GM18909 (cell line): Measurements from ENCODE around the gene SEPHS2.
A peak's percentile ranks its signal among the peaks of the same experiment; 100 is the strongest.
"Not testable (repeated sequence)": the region's sequence is repeated elsewhere in the genome, so short reads cannot be mapped to it uniquely, and the experiment has no call there.

ENCODE experiments used
- ATAC-seq: cut with Tn5 transposase; IDR thresholded peaks from one replicate; pipeline ENCODE4 v1.9.1; 2021; ENCODE audit warnings: mild to moderate bottlenecking; ENCODE audit not compliant: unreplicated experiment, poor library complexity

Gene SEPHS2, protein sequence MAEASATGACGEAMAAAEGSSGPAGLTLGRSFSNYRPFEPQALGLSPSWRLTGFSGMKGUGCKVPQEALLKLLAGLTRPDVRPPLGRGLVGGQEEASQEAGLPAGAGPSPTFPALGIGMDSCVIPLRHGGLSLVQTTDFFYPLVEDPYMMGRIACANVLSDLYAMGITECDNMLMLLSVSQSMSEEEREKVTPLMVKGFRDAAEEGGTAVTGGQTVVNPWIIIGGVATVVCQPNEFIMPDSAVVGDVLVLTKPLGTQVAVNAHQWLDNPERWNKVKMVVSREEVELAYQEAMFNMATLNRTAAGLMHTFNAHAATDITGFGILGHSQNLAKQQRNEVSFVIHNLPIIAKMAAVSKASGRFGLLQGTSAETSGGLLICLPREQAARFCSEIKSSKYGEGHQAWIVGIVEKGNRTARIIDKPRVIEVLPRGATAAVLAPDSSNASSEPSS

DNA sequence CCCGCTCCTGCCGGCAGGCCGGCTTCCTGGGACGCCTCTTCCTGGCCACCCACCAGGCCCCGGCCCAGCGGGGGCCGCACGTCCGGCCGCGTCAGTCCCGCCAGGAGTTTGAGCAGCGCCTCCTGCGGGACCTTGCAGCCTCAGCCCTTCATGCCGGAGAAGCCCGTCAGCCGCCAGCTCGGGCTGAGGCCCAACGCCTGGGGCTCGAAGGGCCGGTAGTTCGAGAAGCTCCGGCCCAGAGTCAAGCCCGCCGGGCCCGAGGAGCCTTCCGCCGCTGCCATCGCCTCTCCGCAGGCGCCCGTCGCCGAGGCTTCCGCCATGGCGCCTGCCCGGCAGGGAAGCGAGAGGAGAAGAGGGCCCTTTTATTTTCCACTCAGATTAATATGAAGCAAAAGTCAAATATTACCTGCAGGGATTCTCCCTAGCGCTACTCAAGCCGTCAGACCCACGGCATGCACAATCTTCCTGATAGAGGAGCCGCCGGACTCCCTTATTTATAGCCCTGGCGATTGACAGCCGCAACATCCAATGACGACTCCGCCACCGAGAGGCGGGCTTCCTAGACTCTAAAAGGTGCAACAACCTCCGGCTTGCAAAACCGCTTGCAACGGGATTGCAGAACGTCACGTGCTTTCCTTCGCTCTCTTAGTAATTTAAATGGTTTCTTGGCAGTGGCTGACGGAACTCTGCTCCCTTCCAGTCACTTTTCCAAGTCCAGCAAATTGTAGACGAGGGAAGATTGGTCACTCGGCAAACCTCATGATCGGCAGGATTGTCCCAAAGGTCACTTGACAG is at the start of gene SEPHS2:
SEPHS2 (minus strand) TSS at position 467 of the 795 bp plus-strand sequence; CDS start at position 320, 147 bp downstream.
- peak; percentile 81 for ATAC-seq

DNA sequence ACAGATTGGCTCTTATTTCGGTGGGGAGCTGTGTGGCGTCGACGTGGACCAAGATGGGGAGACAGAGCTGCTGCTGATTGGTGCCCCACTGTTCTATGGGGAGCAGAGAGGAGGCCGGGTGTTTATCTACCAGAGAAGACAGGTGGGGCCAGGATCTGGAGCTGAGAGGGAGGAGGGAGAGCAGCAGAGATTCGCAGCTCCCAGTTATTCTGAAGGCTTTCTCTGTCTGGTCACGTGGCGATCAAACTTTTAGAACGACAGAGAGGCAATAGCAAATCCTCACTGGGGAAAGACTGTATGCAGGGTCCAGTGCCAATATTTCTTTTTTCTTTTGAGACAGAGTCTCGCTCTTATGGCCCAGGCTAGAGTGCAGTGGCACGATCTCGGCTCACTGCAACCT is 49.0 kb upstream of the SEPHS2 start:
- no peak for ATAC-seq

DNA sequence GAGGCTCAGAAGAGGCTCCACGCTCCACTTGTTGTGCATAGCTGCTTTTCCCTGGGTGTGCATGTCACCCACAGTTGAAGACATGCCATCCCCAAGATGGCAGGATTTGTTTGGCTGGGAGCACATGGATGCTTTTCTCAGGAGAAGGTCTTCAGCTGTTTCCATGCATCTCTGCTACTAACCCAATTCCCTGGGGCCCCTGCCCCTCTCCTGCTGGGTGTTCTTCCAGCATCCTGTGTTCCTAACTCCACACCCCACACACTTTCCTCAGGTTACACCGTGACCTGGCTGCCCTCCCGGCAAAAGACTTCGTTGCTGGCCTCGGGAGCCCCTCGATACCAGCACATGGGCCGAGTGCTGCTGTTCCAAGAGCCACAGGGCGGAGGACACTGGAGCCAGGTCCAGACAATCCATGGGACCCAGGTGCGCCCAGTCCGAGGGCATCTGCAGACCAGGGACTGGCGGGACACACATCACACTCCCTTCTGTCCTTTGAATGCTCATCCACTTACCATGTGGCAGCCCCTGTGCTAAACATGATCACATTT is 48.3 kb upstream of the SEPHS2 start:
- no peak for ATAC-seq

DNA sequence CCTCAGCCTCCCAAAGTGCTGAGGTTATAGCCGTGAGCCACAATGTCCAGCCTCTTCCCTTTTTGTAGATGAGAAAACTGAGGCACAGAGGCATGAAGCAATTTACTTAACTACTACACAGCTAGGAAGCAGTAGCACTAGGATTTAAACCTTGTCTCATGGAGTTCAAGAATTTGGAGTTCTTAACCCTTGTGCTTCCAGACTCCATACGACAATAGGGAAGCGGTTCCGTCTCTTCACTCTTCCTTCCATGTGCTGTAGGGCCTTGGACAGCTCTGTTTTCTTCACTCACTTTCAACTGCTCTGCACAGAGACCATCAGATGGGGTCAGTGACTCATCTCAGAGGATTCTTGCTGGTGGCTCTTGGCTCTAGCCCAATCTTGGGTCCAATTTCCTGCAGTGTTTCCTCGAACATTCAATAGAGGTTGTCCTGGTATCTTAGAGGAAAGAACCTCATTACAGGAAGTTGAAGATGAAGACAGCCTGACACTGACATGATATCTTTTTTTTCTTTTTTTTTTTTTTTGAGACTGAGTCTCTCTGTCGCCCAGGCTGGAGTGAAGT is 46.2 kb upstream of the SEPHS2 start:
- ATAC-seq: no peak

DNA sequence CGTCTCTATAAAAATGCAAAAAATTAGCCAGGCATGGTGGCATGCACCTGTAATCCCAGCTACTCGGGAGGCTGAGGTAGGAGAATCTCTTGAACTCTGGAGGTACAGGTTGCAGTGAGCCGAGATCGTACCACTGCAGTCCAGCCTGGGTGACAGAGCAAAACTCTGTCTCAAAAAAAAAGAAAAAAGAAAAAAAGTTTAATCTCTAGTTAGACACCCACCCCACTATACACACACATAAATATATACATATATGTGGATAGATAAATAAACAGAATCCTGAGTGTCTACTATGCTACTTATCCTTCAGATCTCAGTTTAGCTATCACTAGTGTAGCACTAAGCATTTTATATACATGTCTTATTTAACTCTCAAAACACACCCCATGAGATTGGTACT is 45.6 kb upstream of the SEPHS2 start:
- ATAC-seq: no peak

DNA sequence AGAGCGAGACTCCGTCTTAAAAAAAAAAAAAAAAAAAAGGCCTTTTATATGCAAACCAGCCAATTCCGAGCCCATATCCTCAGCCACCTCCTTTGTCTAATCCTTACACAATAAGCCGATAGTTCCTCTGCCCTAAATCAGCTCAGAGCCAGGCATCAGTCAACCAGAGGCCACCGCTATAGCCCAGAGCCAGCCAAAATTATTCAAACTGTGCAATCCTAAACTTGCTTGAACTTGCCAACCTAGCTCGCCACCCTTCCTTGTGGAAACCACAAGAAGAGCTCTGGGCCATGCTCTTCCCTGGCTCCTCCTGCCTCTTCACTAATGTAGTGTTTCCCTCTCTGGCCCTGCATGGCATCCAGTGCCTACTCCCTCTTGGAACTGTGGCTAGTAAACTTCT is 44.5 kb upstream of the SEPHS2 start:
- no peak for ATAC-seq

DNA sequence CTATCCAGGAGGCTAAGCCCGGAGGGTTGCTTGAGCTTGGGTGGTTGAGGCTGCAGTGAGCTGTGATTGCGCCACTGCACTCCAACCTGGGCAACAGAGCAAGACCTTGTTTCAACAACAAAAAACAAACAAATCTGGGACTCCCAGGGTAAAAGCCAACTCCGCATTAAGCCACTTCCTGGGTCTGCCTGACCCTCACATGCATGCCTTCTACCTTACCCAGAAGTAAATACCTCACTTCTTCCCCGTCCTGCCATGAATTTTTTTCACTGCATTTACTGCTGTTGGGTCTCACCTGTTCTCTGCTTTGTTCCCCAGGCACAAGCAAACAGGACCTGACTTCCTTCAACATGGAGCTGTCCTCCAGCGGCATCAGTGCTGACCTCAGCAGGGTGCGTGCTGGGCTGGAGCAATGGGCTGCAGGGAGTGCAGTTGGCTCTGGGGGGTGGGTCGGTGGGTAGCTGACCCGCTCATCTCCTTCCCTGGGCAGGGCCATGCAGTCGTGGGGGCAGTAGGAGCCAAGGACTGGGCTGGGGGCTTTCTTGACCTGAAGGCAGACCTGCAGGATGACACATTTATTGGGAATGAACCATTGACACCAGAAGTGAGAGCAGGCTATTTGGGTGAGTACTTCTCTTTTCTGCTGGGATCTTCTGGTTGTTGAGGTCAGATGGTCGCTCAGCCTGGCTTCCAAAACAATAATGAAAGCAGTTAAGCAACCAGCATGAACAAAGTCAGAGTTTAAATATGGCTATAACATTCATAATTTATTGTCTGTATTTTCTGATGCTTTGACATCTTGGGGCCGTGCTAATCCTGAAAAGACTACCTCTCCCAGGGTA is 43.3 kb upstream of the SEPHS2 start:
- no peak for ATAC-seq

DNA sequence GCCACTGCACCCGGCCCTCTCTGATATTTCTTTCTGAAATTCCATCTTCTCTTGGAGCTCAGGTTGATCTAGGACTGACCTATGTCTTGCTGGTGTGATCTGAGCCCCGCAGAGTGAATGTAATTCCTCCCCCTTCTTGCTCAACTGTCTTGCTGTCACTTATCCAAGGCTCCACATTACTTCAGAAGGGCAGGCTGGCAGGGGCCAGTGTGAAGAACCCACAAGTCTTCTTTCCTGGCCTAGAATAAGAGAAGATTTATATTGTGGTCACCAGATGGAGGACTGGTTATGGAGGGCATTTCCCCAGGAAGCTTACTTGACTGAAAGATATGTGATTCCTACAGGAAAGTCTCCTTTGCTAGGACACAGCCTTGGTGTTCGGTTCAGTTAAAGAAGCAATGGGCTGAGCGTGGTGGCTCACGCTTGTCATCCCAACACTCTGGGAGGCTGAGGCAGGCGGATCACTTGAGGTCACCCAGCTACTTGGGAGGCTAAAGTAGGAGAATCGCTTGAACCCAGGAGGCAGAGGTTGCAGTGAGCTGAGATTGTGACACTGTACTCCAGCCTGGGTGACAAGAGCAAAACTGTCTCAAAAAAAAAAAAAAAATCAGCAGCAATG is 40.3 kb upstream of the SEPHS2 start:
- no peak for ATAC-seq

DNA sequence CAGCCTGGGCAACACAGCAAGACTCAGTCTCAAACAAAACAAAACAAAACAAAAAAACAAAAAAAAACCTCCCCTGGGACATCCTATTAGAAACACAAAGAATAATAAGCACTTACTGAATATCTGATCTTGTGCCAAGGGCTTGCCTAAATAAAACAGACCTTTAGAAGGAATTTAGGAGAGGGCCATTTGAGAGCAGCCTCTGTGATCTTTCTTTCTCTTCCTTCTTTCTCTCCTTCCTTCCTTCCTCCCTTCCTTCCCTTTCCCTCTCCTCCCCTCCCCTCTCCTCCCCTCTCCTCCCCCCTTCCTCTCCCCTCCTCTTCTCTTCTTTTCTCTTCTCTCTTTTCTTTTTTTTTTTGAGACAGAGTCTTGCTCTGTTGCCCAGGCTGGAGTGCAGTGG is 39.2 kb upstream of the SEPHS2 start:
- no peak for ATAC-seq

DNA sequence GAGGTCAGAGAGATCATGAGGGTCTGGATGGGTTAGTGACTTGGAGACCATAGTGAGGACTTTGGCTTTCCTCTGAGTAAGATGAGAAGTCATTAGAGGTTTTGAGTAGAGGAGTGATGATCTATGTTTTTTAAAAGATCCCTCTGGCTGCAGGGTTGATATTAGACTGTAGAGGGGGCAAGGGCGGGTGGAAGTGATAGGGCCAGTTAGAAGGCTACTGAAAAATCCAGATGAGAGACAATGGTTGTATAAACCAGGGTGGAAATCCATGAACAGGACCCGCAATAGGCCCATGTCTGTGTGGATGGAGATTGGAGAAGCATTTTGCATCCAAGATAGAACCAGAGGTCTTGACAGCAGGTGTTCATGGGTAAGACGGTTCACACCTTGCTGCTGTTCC is 36.7 kb upstream of the SEPHS2 start:
- ATAC-seq: no peak

DNA sequence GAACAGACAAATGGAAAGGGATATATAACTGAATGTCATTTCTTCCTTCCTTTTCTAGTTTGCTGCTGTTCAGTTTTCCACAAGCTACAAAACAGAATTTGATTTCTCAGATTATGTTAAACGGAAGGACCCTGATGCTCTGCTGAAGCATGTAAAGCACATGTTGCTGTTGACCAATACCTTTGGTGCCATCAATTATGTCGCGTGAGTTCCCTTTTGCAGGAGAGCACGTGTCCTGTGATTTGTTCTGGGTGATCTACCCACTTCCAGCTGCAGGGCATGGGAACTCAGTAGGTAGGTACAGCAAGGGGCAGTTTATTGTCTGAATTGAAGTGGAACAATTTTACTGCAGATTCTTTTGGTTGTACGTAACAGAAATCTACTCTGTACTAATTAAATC is 35.7 kb upstream of the SEPHS2 start:
- ATAC-seq: no peak

DNA sequence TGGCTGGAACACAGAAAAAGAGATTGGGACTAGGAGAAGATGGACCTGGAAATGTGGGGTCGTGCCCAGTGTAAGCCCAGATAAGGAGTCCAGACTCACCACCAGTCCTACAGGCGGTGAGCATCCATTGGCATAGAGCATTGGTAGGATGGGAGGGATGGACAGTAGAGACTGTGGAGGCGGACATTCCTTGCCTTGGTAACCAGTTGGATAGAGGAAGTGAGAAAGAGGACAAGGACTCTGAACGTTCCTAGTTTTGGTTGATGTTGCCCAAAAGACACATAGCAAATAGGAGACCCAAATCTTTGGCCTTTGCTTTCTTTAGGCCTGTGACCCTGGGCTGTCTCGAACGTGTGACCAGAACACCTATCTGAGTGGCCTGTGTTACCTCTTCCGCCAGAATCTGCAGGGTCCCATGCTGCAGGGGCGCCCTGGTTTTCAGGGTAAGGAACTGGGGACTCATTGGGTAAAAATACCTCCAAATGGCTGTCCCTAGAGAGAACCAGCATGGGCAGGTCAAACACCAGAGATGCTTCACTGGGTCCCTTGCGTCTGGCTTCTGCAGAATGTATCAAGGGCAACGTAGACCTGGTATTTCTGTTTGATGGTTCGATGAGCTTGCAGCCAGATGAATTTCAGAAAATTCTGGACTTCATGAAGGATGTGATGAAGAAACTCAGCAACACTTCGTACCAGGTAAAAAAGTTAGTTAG is 33.2 kb upstream of the SEPHS2 start:
- no peak for ATAC-seq

DNA sequence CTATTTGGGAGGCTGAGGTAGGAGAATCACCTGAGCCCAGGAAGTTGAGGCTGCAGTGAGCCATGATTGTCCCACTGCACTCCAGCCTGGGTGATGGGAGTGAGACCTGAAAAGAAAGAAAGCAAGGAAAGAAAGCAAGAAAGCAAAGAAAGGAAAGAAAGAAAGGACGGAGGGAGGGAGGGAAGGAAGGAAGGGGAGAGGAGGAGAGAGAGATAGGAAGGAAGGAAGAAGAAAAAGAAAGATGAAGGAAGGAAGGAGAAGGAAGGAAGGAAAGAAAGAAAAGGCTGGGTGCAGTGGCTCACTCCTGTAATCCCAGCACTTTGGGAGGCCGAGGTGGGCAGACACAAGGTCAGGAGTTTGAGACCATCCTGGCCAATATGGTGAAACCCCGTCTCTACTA is 32.1 kb upstream of the SEPHS2 start:
- not testable (repeated sequence) for ATAC-seq

DNA sequence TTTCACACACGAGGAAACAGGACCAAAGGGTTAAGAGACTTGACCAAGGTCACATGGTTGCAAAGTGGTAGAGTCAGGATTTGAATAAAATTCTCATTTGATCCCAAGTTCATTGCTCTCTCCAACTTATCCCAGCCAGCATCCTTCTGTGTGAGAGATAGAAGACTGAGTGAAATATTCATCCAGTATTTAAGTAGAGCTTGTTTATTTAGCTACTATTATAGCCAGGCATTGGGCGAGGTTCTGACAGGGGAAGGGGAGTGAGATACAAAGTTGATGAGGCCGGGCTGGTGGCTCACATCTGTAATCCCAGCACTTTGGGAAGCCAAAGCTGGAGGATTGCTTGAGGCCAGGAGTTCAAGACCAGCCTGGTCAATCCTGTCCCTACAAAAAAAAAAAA is 31.3 kb upstream of the SEPHS2 start:
- no peak for ATAC-seq

DNA sequence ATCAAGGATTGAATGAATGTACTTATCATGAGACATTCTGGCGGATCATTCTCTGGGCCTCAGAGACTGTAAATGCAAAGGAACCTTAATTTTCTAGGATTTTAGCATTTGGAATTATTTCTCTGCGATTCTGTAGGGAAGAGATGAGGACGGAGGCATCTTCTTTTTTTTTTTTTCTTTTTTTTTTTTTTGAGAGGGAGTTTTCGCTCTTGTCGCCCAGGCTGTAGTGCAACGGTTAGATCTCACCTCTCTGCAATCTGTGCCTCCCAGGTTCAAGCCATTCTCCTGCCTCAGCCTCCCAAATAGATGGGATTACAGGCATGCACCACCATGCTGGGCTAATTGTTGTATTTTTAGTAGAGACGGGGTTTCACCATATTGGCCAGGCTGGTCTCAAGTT is 29.0 kb upstream of the SEPHS2 start:
- ATAC-seq: no peak

DNA sequence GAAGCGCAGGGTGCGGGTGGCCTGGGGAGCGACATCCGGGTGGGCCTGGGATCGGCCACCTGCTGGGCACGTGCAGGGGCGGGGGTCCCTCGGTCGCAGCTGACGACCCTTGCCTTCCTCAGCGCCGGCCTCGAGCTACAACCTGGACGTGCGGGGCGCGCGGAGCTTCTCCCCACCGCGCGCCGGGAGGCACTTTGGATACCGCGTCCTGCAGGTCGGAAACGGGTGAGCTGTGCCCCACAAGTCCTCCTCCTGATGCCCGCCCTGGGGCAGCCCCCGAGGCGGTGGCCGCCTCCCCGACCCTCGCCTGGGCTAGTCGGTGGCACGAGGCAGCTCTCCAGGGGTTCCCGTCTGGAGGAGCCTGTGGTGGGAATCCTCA is 28.4 kb upstream of the SEPHS2 start:
- ATAC-seq: no peak

DNA sequence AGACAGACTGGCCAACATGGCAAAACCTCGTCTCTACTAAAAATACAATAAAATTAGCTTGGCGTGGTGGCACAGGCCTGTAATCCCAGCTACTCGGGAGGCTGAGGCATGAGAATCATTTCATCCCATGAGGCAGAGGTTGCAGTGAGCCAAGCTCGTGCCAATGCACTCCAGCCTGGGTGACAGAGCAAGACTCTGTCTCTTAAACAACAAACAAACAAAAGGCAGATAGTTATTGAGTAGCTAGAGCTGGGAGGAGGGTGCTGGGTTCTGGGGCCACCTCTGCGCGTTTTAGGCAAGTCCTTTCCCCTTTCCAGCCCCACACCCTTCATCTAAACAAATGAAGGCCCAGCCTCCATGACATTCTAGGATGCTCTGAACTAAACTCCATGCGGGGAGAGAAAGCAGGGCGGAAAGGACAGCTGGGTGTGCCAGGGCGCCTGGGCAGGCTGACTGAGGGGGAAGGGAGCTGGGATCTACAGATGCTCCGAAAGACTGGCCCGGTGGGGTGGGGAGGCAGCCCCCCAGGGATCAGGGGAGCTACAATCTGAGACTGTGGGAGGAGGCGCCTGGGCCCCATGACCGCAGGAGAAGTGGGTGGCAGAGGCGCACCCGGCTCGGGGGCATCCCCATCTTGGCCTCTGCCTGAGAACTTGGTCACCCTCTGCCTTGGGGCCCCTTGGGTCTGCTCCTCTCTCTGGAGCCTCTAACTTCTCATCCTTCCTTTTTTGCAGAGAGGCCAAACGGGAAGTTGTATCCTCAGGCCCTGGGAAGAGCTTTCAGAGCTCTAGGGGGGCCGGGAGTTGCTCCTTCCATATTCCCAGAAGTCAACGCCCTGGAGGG is 27.8 kb upstream of the SEPHS2 start:
- ATAC-seq: no peak

DNA sequence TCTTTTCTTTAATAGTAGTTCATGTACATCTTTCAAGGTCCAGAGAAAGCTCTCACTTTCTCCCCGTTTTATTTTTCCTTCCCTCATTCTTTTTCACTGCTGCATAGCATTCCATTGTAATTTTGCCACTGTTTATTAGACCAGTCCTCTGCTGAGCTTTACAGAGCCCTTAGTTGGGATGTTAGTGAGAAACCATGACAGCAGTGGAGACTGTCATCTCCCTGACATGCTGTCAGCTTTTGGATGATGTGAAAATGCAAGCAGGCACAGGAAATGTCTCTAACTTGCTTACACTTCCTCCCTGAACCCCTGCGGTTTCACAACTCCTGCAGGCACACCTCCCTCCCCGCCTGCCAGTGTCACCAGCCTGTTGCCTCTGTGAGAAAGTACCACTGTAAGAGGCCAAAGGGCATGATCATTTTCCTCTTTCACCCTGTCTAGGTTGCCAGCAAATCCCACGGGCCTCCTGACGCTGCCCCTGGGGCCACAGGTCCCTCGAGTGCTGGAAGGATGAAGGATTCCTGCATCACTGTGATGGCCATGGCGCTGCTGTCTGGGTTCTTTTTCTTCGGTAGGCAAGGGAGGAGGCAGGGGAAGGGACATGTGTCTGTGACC is 26.8 kb upstream of the SEPHS2 start, which contains the start of gene ITGAL:
ITGAL (plus strand) TSS at position 415 of the 615 bp plus-strand sequence; CDS start at position 511, 96 bp downstream.
- ATAC-seq: peak; percentile 55
